ENCODE measurements around the gene GTF2A1.

GTF2A1 gene

GRCh38 chr14:81137316-81137715 lies 83.4 kb downstream of the GTF2A1 start:
- H3K27me3 ChIP-seq (ENCODE audit: insufficient read depth, low read length): no peaks in the 10 kb centered on the region
- H3K27ac ChIP-seq (ENCODE audit: low read depth, low read length): no peak overlapping the region
- no peaks in the 10 kb centered on the region for H3K9me3 ChIP-seq (ENCODE audit: insufficient read depth, low read depth, low read length)
- no peaks in the 10 kb centered on the region for H3K36me3 ChIP-seq (ENCODE audit: insufficient read depth, low read length)
- H3K4me3 ChIP-seq (ENCODE audit: low read length): no peak overlapping the region
- no peaks in the 10 kb centered on the region for H3K4me1 ChIP-seq (ENCODE audit: insufficient read depth, low read length)
- 74% methylated on average over 2 of the region's 2 CpGs for WGBS
- no peak overlapping the region for H3K9ac ChIP-seq (ENCODE audit: low read depth, low read length)

- Histone ChIP-seq H3K9ac (ENCODE audit: low read depth, low read length) (no peak overlapping the region), H3K36me3 (ENCODE audit: insufficient read depth, low read length) (no peaks in the 10 kb centered on the region), H3K27ac (ENCODE audit: low read depth, low read length) (no peak overlapping the region), H3K4me3 (ENCODE audit: low read length) (no peak overlapping the region), H3K9me3 (ENCODE audit: insufficient read depth, low read depth, low read length) (no peaks in the 10 kb centered on the region), H3K27me3 (ENCODE audit: insufficient read depth, low read length) (no peaks in the 10 kb centered on the region), H3K4me1 (ENCODE audit: insufficient read depth, low read length) (no peaks in the 10 kb centered on the region)
- 91% methylated on average over 2 of the region's 2 CpGs for WGBS
These were observed 87.4 kb downstream of the GTF2A1 start for GRCh38 chr14:81133400-81133799.

GRCh38 chr14:81132468-81132867 lies 88.3 kb downstream of the GTF2A1 start:
- 80% methylated on average over 3 of the region's 3 CpGs for WGBS
- H3K9ac ChIP-seq (ENCODE audit: low read depth, low read length): no peak overlapping the region
- H3K4me3 ChIP-seq (ENCODE audit: low read length): no peak overlapping the region

GRCh38 chr14:81129242-81129641 lies 91.5 kb downstream of the GTF2A1 start:
- Histone ChIP-seq H3K4me1 (ENCODE audit: insufficient read depth, low read length) (no peaks in the 10 kb centered on the region), H3K4me3 (ENCODE audit: low read length) (no peak overlapping the region), H3K36me3 (ENCODE audit: insufficient read depth, low read length) (no peaks in the 10 kb centered on the region), H3K9me3 (ENCODE audit: insufficient read depth, low read depth, low read length) (no peaks in the 10 kb centered on the region), H3K9ac (ENCODE audit: low read depth, low read length) (no peak overlapping the region), H3K27ac (ENCODE audit: low read depth, low read length) (no peak overlapping the region), H3K27me3 (ENCODE audit: insufficient read depth, low read length) (no peaks in the 10 kb centered on the region)
- 88% methylated on average over 1 of the region's 1 CpG for WGBS

More at GRCh38 chr14:81132468-81132867, 88.3 kb downstream of the GTF2A1 start:
- H3K9me3 ChIP-seq (ENCODE audit: insufficient read depth, low read depth, low read length): no peaks in the 10 kb centered on the region
- no peaks in the 10 kb centered on the region for H3K27me3 ChIP-seq (ENCODE audit: insufficient read depth, low read length)
- H3K4me1 ChIP-seq (ENCODE audit: insufficient read depth, low read length): no peaks in the 10 kb centered on the region
- no peak overlapping the region for H3K27ac ChIP-seq (ENCODE audit: low read depth, low read length)
- H3K36me3 ChIP-seq (ENCODE audit: insufficient read depth, low read length): no peaks in the 10 kb centered on the region

- no peak overlapping the region for H3K4me3 ChIP-seq (ENCODE audit: low read length)
- H3K9ac ChIP-seq (ENCODE audit: low read depth, low read length): no peak overlapping the region
- 99% methylated on average over 3 of the region's 5 CpGs for WGBS
- no peaks in the 10 kb centered on the region for H3K4me1 ChIP-seq (ENCODE audit: insufficient read depth, low read length)
- no peaks in the 10 kb centered on the region for H3K9me3 ChIP-seq (ENCODE audit: insufficient read depth, low read depth, low read length)
- no peak overlapping the region for H3K27ac ChIP-seq (ENCODE audit: low read depth, low read length)
- no peaks in the 10 kb centered on the region for H3K27me3 ChIP-seq (ENCODE audit: insufficient read depth, low read length)
- H3K36me3 ChIP-seq (ENCODE audit: insufficient read depth, low read length): no peaks in the 10 kb centered on the region
These were observed 93.0 kb downstream of the GTF2A1 start for GRCh38 chr14:81127785-81128184.

GRCh38 chr14:81125536-81125935 lies 95.2 kb downstream of the GTF2A1 start:
- 84% methylated on average over 4 of the region's 4 CpGs for WGBS
- H3K4me3 ChIP-seq (ENCODE audit: low read length): no peak overlapping the region
- H3K27me3 ChIP-seq (ENCODE audit: insufficient read depth, low read length): no peaks in the 10 kb centered on the region
- H3K36me3 ChIP-seq (ENCODE audit: insufficient read depth, low read length): no peaks in the 10 kb centered on the region
- H3K9ac ChIP-seq (ENCODE audit: low read depth, low read length): no peak overlapping the region
- H3K4me1 ChIP-seq (ENCODE audit: insufficient read depth, low read length): no peaks in the 10 kb centered on the region
- no peak overlapping the region for H3K27ac ChIP-seq (ENCODE audit: low read depth, low read length)
- no peaks in the 10 kb centered on the region for H3K9me3 ChIP-seq (ENCODE audit: insufficient read depth, low read depth, low read length)
